Measurements from ENCODE around the gene MT1H. TPM values are rescaled to one million over a fixed set of nuclear protein-coding genes. Genes with fewer than 3 reads are reported as not detected.

The MT1H gene
- total RNA-seq, 1 experiment from 2014 or later: not detected

DNA sequence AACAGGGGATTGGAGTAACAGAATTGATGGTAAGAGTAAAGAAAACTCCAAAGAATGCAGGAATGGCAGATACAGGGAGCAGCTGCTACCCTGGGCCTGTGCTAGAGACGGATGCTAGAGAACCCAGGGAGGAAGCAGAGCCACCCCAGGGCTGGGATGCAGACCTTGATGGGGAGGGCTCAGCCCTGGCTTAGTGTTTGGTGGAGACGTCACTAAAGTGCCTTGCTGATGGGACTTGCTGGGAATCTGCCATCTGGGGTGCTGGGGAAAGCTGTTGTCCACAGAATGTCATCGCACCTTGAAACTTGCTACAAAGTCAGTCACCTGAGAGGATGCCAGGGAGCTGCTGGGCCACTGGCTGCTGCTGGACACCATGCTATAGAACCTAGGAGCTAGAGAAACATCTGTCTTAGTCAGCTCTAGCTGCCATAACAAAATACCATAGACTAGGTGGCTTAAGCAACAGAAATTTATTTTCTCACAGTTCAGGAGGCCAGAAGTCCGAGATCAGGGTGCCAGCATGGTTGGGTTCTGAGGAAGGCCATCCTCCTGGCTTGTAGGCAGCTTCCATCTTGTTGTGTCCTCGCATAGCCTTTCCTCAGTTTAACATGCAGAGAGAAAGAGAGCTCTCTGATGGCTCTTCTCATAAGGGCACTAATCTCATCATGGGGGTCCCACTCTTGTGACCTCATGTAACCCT is 28.0 kb downstream of the MT1H start:
- H3K27ac Mint-ChIP-seq (ENCODE audit: low read depth, unreplicated experiment): no peak overlapping the region
- no peak for DNase-seq (ENCODE audit: unreplicated experiment)
- no peaks in the 10 kb centered on the region for H3K27me3 Mint-ChIP-seq (ENCODE audit: insufficient read depth, unreplicated experiment)
- ChIA-PET CTCF (interaction anchor here (0.7 to 2.9 kb wide), 4 partner anchors 15 to 184 kb away, joined by 3 to 9 read pairs (median 3); partner anchors contain the start of gene MT1X), POLR2A (interaction anchor here (1.4 to 1.6 kb wide), 2 partner anchors 87 to 246 kb away, joined by 3 to 6 read pairs; partner anchors contain the start of genes NUDT21 and OGFOD1)
- peaks cover 11% of the 10 kb centered on the region for H3K4me1 Mint-ChIP-seq (ENCODE audit: insufficient read depth, unreplicated experiment)
- no peaks in the 10 kb centered on the region for H3K9me3 Mint-ChIP-seq (ENCODE audit: unreplicated experiment)
- intact Hi-C loops (cut with micrococcal nuclease): no loop called here
- no TSS peak for BruUV-seq (replicated peaks)
- TF ChIP-seq, protein P1, sequence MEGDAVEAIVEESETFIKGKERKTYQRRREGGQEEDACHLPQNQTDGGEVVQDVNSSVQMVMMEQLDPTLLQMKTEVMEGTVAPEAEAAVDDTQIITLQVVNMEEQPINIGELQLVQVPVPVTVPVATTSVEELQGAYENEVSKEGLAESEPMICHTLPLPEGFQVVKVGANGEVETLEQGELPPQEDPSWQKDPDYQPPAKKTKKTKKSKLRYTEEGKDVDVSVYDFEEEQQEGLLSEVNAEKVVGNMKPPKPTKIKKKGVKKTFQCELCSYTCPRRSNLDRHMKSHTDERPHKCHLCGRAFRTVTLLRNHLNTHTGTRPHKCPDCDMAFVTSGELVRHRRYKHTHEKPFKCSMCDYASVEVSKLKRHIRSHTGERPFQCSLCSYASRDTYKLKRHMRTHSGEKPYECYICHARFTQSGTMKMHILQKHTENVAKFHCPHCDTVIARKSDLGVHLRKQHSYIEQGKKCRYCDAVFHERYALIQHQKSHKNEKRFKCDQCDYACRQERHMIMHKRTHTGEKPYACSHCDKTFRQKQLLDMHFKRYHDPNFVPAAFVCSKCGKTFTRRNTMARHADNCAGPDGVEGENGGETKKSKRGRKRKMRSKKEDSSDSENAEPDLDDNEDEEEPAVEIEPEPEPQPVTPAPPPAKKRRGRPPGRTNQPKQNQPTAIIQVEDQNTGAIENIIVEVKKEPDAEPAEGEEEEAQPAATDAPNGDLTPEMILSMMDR (IDR thresholded peaks at IDR 0.05; ENCODE audit: unreplicated experiment): no peak
- H3K36me3 Mint-ChIP-seq (ENCODE audit: insufficient read depth, unreplicated experiment): no peaks in the 10 kb centered on the region
- H3K4me3 Mint-ChIP-seq (ENCODE audit: unreplicated experiment): no peak overlapping the region

DNA sequence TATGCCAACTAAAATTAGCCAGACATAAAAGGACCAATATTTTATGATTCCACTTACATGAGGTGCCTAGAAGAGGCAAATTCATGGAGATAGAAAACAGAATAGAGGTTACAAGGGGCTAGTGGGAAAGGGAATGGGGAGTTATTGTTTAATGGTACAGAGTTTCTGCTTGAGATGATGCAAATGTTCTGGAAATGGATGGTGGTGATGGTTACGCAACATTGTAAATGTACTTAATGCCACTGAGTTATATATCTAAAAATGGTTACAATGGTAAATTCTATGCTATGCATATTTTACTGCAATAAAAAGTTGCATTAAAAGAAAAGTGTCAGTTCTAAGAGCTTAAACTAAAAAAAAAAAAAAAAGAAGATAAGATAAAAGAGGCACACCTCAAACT is 30.6 kb downstream of the MT1H start:
- Mint-ChIP-seq H3K9me3 (ENCODE audit: unreplicated experiment) (no peaks in the 10 kb centered on the region), H3K27me3 (ENCODE audit: insufficient read depth, unreplicated experiment) (no peaks in the 10 kb centered on the region), H3K4me1 (ENCODE audit: insufficient read depth, unreplicated experiment) (peaks cover 10% of the 10 kb centered on the region), H3K4me3 (ENCODE audit: unreplicated experiment) (no peak overlapping the region), H3K27ac (ENCODE audit: low read depth, unreplicated experiment) (peak overlapping the region; percentile 16), H3K36me3 (ENCODE audit: insufficient read depth, unreplicated experiment) (no peaks in the 10 kb centered on the region)
- DNase-seq (ENCODE audit: unreplicated experiment): peak; percentile 49
- TF ChIP-seq, protein P1 (IDR thresholded peaks at IDR 0.05; ENCODE audit: unreplicated experiment): no peak
- no TSS peak for BruUV-seq (replicated peaks)
- POLR2A ChIA-PET: interaction anchor here (0.7 to 4.2 kb wide), 8 partner anchors 17 to 153 kb away, joined by 3 to 75 read pairs (median 3); partner anchors contain the start of genes MT1E, MT1X and MT2A
- intact Hi-C loops (cut with micrococcal nuclease): loop anchor here (2.0 kb wide), 1 partner anchor 49 kb away; the partner anchor contains the start of gene MT1B
- CTCF ChIA-PET: interaction anchor here (0.5 to 5.1 kb wide), 21 partner anchors 8 to 381 kb away, joined by 3 to 105 read pairs (median 4); partner anchors contain the start of genes BBS2 and MT1X

DNA sequence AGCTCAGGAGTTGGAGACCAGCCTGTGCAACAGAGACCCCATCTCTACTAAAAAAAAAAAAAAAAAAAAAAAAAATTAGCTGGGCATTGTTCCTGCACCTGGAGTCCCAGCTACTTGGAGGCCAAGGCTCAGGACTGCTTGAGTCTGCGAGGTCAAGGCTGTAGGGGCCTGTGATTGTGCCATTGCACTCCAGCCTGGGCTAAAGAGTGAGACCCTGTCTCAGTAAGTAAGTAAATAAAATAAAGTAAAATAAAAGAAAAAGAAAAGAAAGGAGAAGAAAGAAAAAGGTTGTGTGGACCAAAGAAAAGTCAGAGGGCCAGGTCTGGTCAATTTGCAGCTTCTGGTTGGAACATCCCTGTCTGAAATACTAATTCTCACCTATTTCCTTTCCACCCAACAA is 31.0 kb downstream of the MT1H start:
- ChIA-PET POLR2A (interaction anchor here (0.7 to 4.2 kb wide), 9 partner anchors 17 to 153 kb away, joined by 3 to 75 read pairs (median 3); partner anchors contain the start of genes MT1E, MT1X and MT2A), CTCF (interaction anchor here (0.5 to 5.1 kb wide), 29 partner anchors 8 to 382 kb away, joined by 3 to 105 read pairs (median 4); partner anchors contain the start of genes BBS2, MT1B, MT1E and MT1X)
- no peaks in the 10 kb centered on the region for H3K9me3 Mint-ChIP-seq (ENCODE audit: unreplicated experiment)
- BruUV-seq (replicated peaks): no TSS peak
- no peak for DNase-seq (ENCODE audit: unreplicated experiment)
- TF ChIP-seq, protein P1 (IDR thresholded peaks at IDR 0.05; ENCODE audit: unreplicated experiment): no peak
- peaks cover 10% of the 10 kb centered on the region for H3K4me1 Mint-ChIP-seq (ENCODE audit: insufficient read depth, unreplicated experiment)
- no peak overlapping the region for H3K4me3 Mint-ChIP-seq (ENCODE audit: unreplicated experiment)
- intact Hi-C loops (cut with micrococcal nuclease): loop anchor here (2.0 kb wide), 1 partner anchor 50 kb away; the partner anchor contains the start of gene MT1B
- H3K27ac Mint-ChIP-seq (ENCODE audit: low read depth, unreplicated experiment): no peak overlapping the region
- no peaks in the 10 kb centered on the region for H3K27me3 Mint-ChIP-seq (ENCODE audit: insufficient read depth, unreplicated experiment)
- no peaks in the 10 kb centered on the region for H3K36me3 Mint-ChIP-seq (ENCODE audit: insufficient read depth, unreplicated experiment)

DNA sequence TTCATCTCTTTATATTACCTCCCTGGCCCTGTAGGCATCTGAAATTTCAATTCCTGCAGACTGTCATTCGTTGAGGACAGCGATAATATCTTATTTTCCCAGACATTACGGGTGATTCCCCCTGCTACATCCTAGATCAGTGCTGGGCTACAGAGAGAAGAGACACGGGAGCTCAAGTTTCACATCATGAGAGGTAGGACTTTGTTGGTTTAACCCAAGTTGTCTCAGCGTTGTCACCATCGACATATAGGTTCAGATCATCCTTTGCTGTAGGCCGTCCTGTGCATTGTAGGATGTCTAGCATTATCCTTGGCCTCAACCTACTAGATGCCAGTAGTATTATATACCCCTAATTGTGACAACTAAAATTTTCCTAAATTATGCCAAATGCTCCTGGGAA is 31.9 kb downstream of the MT1H start:
- CTCF ChIA-PET: interaction anchor here (0.6 to 5.1 kb wide), 50 partner anchors 8 to 370 kb away, joined by 3 to 105 read pairs (median 5); partner anchors contain the start of genes BBS2, MT1B, MT1E and MT1H
- no peak overlapping the region for H3K4me3 Mint-ChIP-seq (ENCODE audit: unreplicated experiment)
- peaks cover 10% of the 10 kb centered on the region for H3K4me1 Mint-ChIP-seq (ENCODE audit: insufficient read depth, unreplicated experiment)
- TF ChIP-seq, protein P1 (IDR thresholded peaks at IDR 0.05; ENCODE audit: unreplicated experiment): no peak
- no peak for DNase-seq (ENCODE audit: unreplicated experiment)
- no peaks in the 10 kb centered on the region for H3K36me3 Mint-ChIP-seq (ENCODE audit: insufficient read depth, unreplicated experiment)
- POLR2A ChIA-PET: interaction anchor here (0.6 to 4.2 kb wide), 23 partner anchors 18 to 290 kb away, joined by 3 to 75 read pairs (median 5); partner anchors contain the start of genes BBS2, HERPUD1, MT1E and MT1X
- peak overlapping the region; percentile 25 for H3K27ac Mint-ChIP-seq (ENCODE audit: low read depth, unreplicated experiment)
- intact Hi-C loops (cut with micrococcal nuclease): loop anchor here (2.0 kb wide), 1 partner anchor 51 kb away; the partner anchor contains the start of gene MT1B
- H3K9me3 Mint-ChIP-seq (ENCODE audit: unreplicated experiment): no peaks in the 10 kb centered on the region
- H3K27me3 Mint-ChIP-seq (ENCODE audit: insufficient read depth, unreplicated experiment): no peaks in the 10 kb centered on the region
- BruUV-seq (replicated peaks): no TSS peak

Measured in MCF 10A (cell line).